SU-DHL-6 (cell line): ENCODE data around the gene SHF.

Experiments used
- H2AFZ ChIP-seq: fragments of 200-600 bp; sonication (generic); 2 replicates; pipeline ENCODE4 v1.6.1; 2014; ENCODE audit warnings: low read depth, mild to moderate bottlenecking, moderate library complexity, mixed read lengths, antibody characterized with exemption, low read length; ENCODE audit not compliant: severe bottlenecking
- H3F3A ChIP-seq: fragments of 200-600 bp; shearing (Covaris generic); 2 replicates; pipeline ENCODE4 v1.6.0; 2016; ENCODE audit warnings: antibody characterized with exemption, mild to moderate bottlenecking; ENCODE audit not compliant: insufficient read depth
- H3K27ac ChIP-seq: fragments of 200-600 bp; sonication (generic); 2 replicates; pipeline ENCODE4 v1.5.1; 2016; ENCODE audit warnings: low read depth, mild to moderate bottlenecking, low read length, moderate library complexity, mixed read lengths
- H3K27me3 ChIP-seq: fragments of 200-600 bp; sonication (generic), shearing (Covaris generic); 2 replicates; pipeline ENCODE4 v1.6.0; 2014; ENCODE audit warnings: mild to moderate bottlenecking, low read length
- H3K36me3 ChIP-seq: fragments of 200-600 bp; sonication (generic); 2 replicates; pipeline ENCODE4 v1.6.1; 2014; ENCODE audit warnings: mild to moderate bottlenecking, low read length, mixed read lengths
- H3K4me2 ChIP-seq: fragments of 300-600, 200-600 bp; shearing (Covaris generic), sonication (generic); 2 replicates; pipeline ENCODE4 v1.6.0; 2014; ENCODE audit warnings: low read length, low read depth, mild to moderate bottlenecking; ENCODE audit not compliant: poor library complexity, severe bottlenecking
- H3K4me3 ChIP-seq: fragments of 200-600 bp; sonication (generic); 2 replicates; pipeline ENCODE4 v1.5.1; 2014; ENCODE audit warnings: antibody characterized with exemption, low read length, mild to moderate bottlenecking, mixed read lengths; ENCODE audit not compliant: insufficient read depth, poor library complexity, severe bottlenecking
- H3K79me2 ChIP-seq: fragments of 200-600 bp; sonication (generic); 2 replicates; pipeline ENCODE4 v1.6.1; 2014; ENCODE audit warnings: mild to moderate bottlenecking, low read length, moderate library complexity; ENCODE audit not compliant: insufficient read depth
- H3K9ac ChIP-seq: fragments of 200-600 bp; sonication (generic); 2 replicates; pipeline ENCODE4 v1.7.0; 2014; ENCODE audit warnings: mild to moderate bottlenecking, low read length
- H3K9me2 ChIP-seq: fragments of 200-600 bp; sonication (generic); replicated peaks from 2 replicates; pipeline ENCODE4 v1.6.1; 2014; ENCODE audit warnings: low read length; ENCODE audit not compliant: insufficient read depth
- H3K9me3 ChIP-seq: fragments of 200-600 bp; sonication (generic); 2 replicates; pipeline ENCODE4 v1.6.1; 2014; ENCODE audit warnings: low read length, mixed read lengths; ENCODE audit not compliant: insufficient read depth
- H4K20me1 ChIP-seq: fragments of 200-600 bp; sonication (generic); 2 replicates; pipeline ENCODE4 v1.6.1; 2014; ENCODE audit warnings: low read depth, mild to moderate bottlenecking, antibody characterized with exemption, low read length, moderate library complexity, mixed read lengths
- CTCF ChIP-seq: fragments of 200-600 bp; sonication (generic); IDR thresholded peaks from one replicate; pipeline ENCODE4 v1.5.1; 2017; ENCODE audit warnings: antibody characterized with exemption, mild to moderate bottlenecking, low read length, moderate library complexity; ENCODE audit not compliant: insufficient read depth, poor library complexity, severe bottlenecking
- EZH2phosphoT487 ChIP-seq: fragments of 200-600 bp; sonication (generic), shearing (Covaris generic); conservative IDR thresholded peaks from 2 replicates; pipeline ENCODE4 v1.6.1; 2018; ENCODE audit warnings: mild to moderate bottlenecking, antibody characterized with exemption, low read length, moderate library complexity, mixed read lengths

The SHF gene

GRCh38 chr15:45231864-45232562 is 44.2 kb upstream of the SHF start:
- Histone ChIP-seq H3K27ac (no peak overlapping the region), H3K9me3 (peaks cover 8% of the 10 kb centered on the region; the same call in 1 of the 2 replicates), H3K36me3 (no peaks in the 10 kb centered on the region), H3K27me3 (no peaks in the 10 kb centered on the region), H3K79me2 (no peaks in the 10 kb centered on the region), H3K9ac (no peak overlapping the region), H3K4me2 (no peak overlapping the region), H4K20me1 (no peaks in the 10 kb centered on the region), H3F3A (no peaks in the 10 kb centered on the region), H2AFZ (no peak overlapping the region), H3K4me3 (no peak overlapping the region), H3K9me2 (no peaks in the 10 kb centered on the region)
- TF ChIP-seq EZH2phosphoT487, result no peak
- TF ChIP-seq CTCF, result no peak

GRCh38 chr15:45231132-45231531 is 43.4 kb upstream of the SHF start:
- Histone ChIP-seq H2AFZ (no peak overlapping the region), H4K20me1 (no peaks in the 10 kb centered on the region), H3K79me2 (no peaks in the 10 kb centered on the region), H3K9me2 (no peaks in the 10 kb centered on the region), H3F3A (no peaks in the 10 kb centered on the region), H3K9me3 (peaks cover 8% of the 10 kb centered on the region; the same call in 1 of the 2 replicates), H3K9ac (no peak overlapping the region), H3K4me2 (no peak overlapping the region), H3K27ac (no peak overlapping the region), H3K4me3 (no peak overlapping the region), H3K27me3 (no peaks in the 10 kb centered on the region), H3K36me3 (no peaks in the 10 kb centered on the region)
- TF ChIP-seq CTCF (no peak), EZH2phosphoT487 (no peak)

- Histone ChIP-seq H3K4me2 (no peak overlapping the region), H3K9me3 (peaks cover 8% of the 10 kb centered on the region; the same call in 1 of the 2 replicates), H3K9me2 (no peaks in the 10 kb centered on the region), H3F3A (no peaks in the 10 kb centered on the region), H3K79me2 (no peaks in the 10 kb centered on the region), H2AFZ (no peak overlapping the region), H4K20me1 (no peaks in the 10 kb centered on the region), H3K27ac (no peak overlapping the region), H3K4me3 (no peak overlapping the region), H3K27me3 (no peaks in the 10 kb centered on the region), H3K9ac (no peak overlapping the region), H3K36me3 (no peaks in the 10 kb centered on the region)
- TF ChIP-seq EZH2phosphoT487 (no peak), CTCF (no peak)
Observed at GRCh38 chr15:45230245-45230965, 42.6 kb upstream of the SHF start.
